HG03571 (cell line): ENCODE data around the gene SIGLEC1.

Experiments
- ATAC-seq: cut with Tn5 transposase; IDR thresholded peaks from one replicate; pipeline ENCODE4 v1.9.1; 2021; ENCODE audit not compliant: unreplicated experiment

The SIGLEC1 gene

DNA sequence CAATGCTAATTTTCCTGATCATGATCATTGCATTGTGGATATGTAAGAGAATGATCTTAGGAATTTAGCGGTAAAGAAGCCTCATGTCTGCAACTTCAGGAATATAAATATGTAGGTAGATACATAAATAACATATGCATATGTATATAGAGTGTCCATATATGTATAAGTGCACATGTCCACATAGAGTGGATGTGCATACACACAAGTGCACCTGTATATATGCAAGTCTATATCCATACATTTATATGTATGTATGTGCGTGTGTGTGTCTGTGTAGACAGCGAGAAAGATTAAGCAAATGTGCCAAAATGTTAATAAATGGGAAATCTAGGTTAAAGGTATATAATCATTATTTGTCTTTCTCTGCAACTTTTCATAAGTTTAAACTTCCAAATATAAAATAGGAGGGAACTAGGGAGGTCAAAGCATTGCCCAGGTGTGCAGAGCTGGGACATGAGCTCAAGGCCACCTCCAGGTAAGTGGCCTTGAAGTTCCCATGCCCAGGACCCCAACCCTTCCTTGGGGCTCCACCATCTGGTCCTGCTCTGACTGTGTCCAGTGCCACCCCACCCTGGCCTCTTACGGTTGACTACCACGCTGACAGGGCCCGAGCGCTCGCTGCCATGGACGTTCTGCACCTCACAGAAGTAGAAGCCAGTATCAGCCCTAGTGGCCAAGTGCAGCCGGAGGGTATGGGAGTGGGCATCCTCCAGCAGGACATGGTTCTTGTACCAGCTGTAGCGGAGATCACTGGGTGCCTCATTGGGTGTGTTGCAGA is 9.6 kb downstream of the SIGLEC1 start:
- no peak for ATAC-seq

DNA sequence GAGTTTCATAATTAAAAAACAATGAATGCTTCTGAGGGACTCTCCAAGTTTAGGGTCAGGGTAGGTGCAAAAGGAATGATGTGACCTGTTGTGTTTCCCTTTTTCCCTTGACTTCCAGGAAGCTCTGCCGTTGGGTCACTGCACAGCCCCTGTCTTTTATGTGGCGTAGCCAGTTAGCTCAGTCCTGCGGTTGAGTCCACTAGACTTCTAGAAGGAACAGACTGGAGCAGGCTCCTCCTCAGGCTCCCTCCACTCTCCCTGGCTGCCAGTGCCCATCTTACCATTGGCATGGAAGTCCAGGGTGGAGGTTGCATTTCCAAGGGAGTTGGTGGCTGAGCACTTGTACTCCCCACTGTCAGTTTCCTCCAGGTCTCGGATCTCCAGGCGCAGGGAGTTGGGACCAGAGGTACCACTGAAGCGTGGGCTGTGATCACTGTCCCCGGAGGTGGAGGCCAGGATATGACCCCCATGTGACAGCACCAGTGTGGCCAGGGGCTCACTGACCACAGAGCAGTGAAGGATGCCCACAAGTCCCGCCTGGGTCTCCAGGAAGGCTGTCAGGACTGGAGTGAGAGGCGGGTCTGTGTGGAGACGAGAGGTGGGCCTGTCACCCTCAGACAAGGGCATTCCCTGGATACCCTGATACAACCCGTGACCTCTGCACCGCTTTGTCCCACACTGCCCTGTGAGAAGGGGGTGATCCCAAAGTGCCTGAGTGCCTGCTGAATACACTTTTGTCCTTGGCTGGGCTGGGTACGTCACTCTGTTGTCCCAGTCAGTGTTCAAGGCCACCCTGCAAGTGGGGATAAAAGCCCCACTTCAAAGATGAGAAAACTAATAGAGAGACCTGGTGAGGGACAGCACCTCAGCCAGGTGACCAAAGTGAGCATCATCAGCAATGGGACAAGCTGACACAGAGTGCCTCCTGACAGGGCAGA is 11.1 kb downstream of the SIGLEC1 start:
- ATAC-seq: no peak

GRCh38 chr20:3699037-3699436 is 13.4 kb downstream of the SIGLEC1 start:
- ATAC-seq: no peak

DNA sequence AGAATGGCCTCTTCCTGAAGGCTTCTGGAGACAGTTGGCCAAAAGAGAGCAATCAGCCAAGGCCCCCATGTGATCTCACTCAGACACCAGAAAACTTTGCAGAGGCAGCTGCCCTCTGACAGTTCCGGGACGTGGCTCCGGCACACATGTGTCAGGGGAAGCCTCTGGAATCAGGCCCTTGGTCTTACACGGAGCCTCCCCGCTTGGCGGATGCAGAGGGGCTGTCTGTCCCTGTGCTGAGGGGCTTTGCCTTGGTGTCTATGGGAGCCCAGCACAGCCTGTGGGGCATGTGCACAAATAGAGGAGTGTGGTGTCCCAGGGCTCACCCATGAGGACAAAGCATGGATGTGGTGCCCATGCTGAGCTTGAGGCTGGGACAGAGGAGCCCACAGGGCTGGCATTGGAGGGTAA is 13.8 kb downstream of the SIGLEC1 start:
- no peak for ATAC-seq

GRCh38 chr20:3697588-3698305 is 14.7 kb downstream of the SIGLEC1 start:
- no peak for ATAC-seq

GRCh38 chr20:3696745-3697587 is 15.4 kb downstream of the SIGLEC1 start:
- ATAC-seq: no peak

- no peak for ATAC-seq
Observed at GRCh38 chr20:3696200-3696599, 16.2 kb downstream of the SIGLEC1 start.

- ATAC-seq: no peak
Observed at GRCh38 chr20:3694864-3695263, 17.5 kb downstream of the SIGLEC1 start.

DNA sequence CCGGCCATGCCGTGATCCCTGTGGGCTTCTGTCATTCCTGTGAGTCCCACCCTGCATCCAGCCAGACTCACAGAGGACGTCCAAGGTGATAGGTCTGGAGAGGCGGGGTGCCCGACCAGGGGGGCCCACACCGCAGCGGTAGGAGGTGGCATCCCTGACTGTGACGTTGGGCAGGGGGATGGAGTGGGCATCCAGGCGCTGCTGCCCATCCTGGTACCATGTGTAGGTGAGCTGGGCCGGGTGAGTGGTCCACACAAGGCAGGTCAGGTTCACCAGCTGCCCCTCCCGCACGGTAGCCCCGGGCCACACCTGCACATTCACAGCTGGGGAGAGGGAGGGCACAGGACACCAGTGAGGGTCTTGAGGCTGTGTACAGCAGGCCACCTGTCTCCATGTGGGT is 19.0 kb downstream of the SIGLEC1 start:
- no peak for ATAC-seq

DNA sequence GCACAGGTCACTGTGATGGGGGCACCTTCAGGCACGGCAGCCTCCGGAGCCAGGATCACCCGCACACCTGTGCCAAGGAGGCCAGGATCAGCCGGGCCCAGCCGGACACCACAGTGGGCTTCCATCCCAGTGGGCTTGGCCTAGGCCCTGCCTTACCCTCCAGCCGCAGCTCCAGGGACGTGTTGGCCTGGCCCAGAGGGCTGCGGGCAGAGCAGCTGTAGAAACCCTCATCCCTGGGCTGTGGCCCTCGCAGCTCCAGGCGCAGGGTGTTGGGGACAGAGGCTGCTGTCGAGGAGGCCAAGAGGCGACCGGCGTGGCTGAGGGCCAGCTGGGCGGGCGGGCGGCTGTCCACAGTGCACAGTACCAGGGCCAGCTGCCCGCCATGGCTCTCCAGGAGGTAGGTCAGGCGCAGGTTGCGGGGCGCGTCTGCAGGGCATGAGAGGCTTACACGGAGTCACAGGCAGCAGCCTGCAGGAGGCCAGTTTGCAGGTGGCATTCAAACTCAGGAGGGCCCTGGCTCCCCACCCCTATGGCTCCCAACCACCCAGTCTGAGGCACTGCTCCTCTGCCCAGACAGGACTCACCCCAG is 19.6 kb downstream of the SIGLEC1 start:
- no peak for ATAC-seq

- ATAC-seq: no peak
Observed at GRCh38 chr20:3691897-3692296, 20.5 kb downstream of the SIGLEC1 start.

GRCh38 chr20:3691306-3691705 is 21.1 kb downstream of the SIGLEC1 start:
- no peak for ATAC-seq

GRCh38 chr20:3690413-3690812 is 22.0 kb downstream of the SIGLEC1 start:
- ATAC-seq: no peak

DNA sequence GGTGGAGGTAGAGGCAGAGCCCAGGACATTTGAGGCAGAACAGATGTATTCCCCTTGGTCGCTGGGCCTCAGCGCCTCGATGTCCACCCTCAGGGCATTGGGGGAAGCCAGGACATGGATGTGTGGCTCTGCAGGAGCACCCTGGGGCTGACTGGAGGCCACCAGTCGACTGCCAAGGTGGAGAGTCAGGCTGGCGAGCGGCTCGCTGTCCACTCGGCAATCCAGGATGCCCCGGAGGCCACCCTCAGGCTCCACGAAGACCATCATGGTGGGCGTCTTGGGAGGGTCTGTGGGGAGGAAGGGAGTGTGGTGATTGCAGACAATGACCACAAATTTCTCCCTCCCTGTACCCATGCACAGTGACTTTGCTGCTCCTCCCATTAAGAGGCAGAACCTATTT is 22.4 kb downstream of the SIGLEC1 start:
- ATAC-seq: no peak

- ATAC-seq: no peak
Observed at GRCh38 chr20:3687655-3688054, 24.7 kb downstream of the SIGLEC1 start.

- no peak for ATAC-seq
Observed at GRCh38 chr20:3686867-3687321, 25.5 kb downstream of the SIGLEC1 start.

GRCh38 chr20:3686421-3686820 is 26.0 kb downstream of the SIGLEC1 start:
- ATAC-seq: no peak

DNA sequence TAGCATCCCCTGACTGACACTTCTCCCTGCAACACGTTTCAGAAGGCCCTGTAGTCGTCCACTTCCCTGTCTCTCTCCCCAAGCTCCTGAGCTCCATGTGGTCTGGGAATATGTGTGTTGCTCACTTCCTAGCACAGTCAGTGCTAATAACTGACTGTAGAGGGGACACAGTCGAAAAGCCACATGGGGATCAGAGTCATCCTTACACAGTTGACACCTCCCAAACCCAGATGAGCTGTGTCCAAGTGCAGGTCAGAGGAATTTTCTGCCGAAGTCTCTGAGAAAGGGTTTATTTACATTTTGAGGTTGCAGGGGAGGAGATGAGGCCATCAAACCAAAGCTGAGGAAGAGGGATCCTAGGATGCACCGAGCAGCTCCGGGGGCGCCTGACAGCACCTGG is 27.1 kb downstream of the SIGLEC1 start:
- ATAC-seq: no peak

DNA sequence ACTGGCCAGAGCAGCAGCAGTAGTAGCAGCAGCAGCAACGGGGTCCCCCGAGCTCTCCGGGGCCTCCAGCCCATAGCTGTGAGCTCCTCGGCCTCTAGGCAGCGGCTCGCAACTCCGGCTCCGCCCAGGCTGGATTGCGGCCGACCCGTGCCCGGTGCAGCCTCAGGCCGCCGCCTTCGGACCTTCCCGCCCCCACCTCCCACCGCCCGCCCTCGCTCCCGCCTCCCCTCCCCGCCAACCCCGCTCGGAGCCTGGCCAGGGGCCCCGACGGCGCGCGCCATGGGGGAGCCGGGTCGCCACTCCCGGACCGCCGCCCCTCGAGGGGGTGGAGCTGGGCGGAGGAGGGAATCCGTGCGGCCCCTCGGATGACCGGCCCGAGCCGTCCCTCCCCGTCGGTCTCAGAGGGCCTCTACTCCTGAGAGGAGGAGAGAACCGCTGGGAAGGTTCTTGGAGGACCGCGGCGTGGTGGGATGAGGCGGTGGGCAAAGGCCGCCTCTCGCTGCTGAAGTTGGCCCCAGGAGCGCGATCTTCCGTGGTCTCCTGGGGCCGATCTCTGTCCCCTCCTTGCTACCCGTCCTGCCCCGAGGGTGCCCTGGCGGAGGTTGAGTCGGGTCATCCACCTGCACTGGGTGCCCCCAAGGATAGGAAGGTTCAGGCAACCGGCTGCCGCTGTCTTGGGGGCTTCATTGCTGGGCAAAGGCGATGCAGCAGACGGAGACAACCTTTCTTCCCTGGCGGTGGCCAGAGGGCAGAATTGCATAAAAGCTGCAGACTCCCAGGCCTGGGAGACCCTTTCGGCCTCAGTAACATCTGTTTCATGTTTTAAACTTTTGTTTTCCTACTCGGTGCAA is 30.2 kb downstream of the SIGLEC1 start, which contains the start of gene ADAM33:
Gene ADAM33, minus strand, starts transcription at position 80 of the 851 bp plus-strand sequence. Its CDS starts 6 bp downstream, at position 74.
- no peak for ATAC-seq
